Cardiac fibroblast (primary cell): ENCODE results near the gene GOLGA1.
A peak's percentile ranks its signal among the peaks of the same experiment; 100 is the strongest.

ENCODE experiments used
- DNase-seq, 2 donors: peaks; one replicate each; pipeline versions ENCODE4 v3.0.0 to v3.0.0-alpha.2; 2010; ENCODE audit warnings: low read depth in 2 of 2
- H3K4me3 ChIP-seq, 2 donors: replicated peaks in 1 of 2; 1 replicate in 1 of 2; 2 replicates in 1 of 2; pipeline ENCODE4 v1.5.1; 2011; ENCODE audit warnings: low read depth in 2 of 2, low read length in 2 of 2, mild to moderate bottlenecking in 2 of 2, moderate library complexity in 1 of 2
- TF ChIP-seq, protein P1 (sequence below): IDR thresholded peaks from one replicate; pipeline ENCODE4 v1.5.1; 2011; ENCODE audit warnings: low read depth, mild to moderate bottlenecking, low read length, inconsistent platforms

GOLGA1 gene

DNA sequence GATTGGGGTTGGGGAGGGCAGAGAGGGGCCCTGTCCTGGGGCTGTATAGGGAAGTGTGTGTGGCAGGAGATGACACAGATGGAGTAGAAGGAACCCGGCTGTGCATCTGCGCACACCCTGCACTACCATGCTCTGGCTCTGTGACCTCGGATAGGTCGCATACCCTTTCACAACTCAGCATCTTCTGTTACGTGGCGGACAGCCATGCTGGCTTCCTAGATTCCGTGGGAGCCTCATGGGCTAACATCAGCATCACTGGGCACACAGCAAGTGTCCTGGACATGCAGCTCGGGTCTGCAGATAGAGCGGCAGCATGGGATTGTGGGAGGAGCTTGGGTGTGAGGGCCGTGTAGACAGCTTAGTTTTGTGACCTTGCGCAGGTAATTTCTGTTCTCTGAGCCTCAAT lies 69.7 kb downstream of the GOLGA1 start:
- H3K4me3 ChIP-seq = peak overlapping the region in 1 of 2 donors; percentile 75
- no peak for DNase-seq
- TF ChIP-seq, protein P1, sequence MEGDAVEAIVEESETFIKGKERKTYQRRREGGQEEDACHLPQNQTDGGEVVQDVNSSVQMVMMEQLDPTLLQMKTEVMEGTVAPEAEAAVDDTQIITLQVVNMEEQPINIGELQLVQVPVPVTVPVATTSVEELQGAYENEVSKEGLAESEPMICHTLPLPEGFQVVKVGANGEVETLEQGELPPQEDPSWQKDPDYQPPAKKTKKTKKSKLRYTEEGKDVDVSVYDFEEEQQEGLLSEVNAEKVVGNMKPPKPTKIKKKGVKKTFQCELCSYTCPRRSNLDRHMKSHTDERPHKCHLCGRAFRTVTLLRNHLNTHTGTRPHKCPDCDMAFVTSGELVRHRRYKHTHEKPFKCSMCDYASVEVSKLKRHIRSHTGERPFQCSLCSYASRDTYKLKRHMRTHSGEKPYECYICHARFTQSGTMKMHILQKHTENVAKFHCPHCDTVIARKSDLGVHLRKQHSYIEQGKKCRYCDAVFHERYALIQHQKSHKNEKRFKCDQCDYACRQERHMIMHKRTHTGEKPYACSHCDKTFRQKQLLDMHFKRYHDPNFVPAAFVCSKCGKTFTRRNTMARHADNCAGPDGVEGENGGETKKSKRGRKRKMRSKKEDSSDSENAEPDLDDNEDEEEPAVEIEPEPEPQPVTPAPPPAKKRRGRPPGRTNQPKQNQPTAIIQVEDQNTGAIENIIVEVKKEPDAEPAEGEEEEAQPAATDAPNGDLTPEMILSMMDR = no peak

DNA sequence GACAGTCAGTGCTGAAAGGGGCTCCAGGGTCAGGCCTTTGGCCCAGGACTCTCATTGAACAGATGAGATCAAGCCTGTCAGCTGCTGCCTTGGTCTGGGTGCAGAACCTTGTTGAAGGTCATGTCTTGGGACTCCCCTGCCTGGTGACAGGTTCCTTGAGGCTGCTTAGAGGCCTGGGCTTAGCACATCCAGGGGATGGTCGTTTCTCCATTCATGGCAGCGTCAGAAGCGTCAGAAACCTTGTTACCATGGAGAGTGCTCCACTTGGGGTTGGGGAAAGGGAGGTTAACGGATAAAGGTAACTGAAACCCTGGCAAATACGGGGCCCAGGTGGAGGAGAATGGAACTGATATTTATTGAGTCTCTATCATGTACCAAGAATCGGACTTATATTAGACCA lies 70.2 kb downstream of the GOLGA1 start:
- peak overlapping the region; percentile 75 to 99 for H3K4me3 ChIP-seq
- TF ChIP-seq, protein P1 = no peak
- DNase-seq = no peak

DNA sequence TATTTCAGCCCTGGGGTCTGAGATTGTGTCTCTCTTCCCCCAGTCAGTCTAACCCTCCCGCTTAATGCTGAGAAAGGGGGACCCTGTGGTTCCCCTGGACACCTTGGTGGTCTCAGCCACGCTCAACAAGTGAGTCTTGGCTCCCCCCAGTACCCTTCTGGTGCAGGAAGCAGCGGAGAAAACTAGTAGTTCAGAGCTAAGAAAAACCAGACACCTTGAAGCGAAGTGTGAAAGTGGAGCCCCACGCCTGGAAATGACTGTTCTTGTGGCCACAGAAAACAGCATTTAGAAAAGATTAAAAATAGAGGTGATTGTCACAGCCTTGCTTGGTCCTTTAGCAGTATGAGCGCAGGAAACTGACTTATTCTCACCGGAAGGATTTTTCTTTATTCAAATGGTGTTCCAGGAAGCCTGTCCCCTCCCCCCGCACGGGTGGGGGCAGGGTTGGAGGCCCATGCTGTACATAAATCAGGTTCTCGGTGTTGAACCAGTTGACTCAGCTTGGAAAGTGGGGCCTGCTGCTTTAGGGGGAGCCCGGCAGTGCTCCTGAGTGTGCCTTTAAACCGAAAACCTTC lies 70.8 kb downstream of the GOLGA1 start:
- DNase-seq = peak; percentile 52 to 60
- TF ChIP-seq, protein P1 = no peak
- H3K4me3 ChIP-seq = peak overlapping the region; percentile 75 to 99

DNA sequence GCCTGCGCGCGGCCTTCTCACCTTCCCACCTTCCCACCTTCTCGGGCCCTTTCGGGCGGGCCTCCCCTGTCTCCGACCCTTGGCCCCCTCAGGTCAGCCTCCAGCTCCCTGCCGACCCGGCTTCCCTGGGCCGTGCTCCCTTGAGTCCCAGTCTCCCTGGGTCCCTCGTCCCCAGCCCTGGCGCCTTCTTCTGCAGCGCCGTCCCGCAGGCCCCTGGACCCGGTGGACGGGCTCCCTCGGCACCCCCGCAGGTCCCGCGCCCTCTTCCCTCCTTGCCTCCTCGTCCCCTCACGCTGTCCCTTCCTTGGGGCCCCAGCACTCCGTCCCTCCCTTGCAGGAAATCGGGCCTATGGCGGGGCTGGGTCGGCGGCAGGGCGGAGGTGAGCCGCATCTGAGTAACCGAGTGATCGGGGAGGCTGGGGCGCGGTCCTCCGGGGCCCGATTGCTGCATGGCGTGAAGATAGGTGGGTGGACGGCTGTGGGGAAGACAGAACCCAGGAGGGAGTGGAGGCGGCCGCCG lies 71.4 kb downstream of the GOLGA1 start:
- TF ChIP-seq, protein P1 = no peak
- peak overlapping the region; percentile 75 to 99 for H3K4me3 ChIP-seq
- DNase-seq = no peak

DNA sequence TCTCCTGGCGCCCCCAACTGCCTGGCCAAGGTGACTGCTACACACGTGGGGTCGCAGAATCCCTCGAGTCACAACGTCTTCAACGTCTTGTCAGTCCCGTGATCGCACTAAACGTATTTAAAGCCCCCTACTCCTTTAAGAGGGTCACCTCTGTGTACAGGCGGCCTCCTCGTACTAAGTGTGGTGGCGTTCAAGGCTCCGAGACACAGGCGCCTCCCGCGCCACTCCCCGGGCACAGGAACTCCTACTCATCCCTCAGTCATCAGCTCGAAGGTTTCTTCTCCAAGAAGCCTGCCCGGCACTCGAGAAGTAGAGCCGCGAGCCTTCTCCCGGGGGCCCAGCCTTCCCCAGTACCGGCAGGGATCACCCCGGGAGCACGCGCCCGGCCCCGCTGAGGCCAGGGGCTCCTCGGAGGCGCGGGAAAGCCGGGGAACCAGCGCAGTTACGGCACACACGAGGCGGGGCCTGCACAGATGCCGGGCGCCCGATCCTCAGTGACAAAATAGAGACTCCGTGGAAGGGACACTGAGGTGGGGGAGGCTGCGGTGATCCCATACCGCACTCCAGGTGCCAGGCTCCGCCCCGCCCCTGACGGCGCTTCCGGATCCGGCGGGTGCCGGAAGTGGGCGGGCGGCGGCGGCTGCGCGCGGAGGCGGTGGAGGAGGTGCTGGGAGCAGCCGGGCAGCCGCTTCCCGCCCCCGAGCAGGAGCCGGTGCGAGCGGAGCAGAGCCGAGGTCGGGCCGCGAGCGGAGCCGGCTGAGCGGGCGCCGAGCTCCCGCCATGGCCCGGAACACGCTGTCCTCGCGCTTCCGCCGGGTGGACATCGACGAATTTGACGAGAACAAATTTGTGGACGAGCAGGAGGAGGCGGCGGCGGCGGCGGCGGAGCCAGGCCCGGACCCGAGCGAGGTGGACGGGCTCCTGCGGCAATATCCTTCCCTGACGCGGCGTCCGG lies 72.1 kb downstream of the GOLGA1 start:
- peak overlapping the region; percentile 75 to 99 for H3K4me3 ChIP-seq
- peak; percentile 77 to 84 for DNase-seq
- TF ChIP-seq, protein P1 = no peak

DNA sequence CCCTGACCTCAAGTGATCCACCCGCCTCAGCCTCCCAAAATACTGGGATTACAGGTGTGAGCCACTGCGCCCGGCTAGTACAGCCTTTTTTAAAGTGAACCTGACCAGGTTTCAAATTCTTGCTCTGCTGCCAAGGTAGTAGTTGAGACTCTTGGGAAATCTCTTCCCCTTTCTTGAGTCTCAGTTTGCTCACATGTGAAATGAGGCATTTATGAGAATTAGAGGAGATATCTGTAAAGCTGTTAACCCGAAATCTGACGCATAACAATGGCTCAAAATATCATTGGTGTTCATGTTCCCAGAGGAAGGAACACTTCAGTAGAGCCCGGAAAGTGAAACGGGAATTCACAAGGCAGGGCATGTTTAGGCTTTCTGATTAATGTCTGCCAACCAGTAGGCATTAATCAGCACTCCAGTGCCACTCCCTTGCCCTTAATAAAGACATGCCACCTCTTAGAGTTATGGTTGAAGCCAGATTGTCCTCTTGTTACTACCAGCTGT lies 77.5 kb downstream of the GOLGA1 start:
- DNase-seq = no peak
- TF ChIP-seq, protein P1 = no peak

More for the DNA sequence above, 77.5 kb downstream of the GOLGA1 start:
- H3K4me3 ChIP-seq = no peak overlapping the region
